GM19239 (cell line): ENCODE data around the gene AGMAT.
A peak's percentile ranks its signal among the peaks of the same experiment; 100 is the strongest.

Experiments used
- DNase-seq: peaks from one replicate; pipeline ENCODE4 v3.0.0; 2011; ENCODE audit warnings: low spot score; ENCODE audit not compliant: insufficient read length
- FAIRE-seq: peaks from 2 replicates; lab custom pipeline; 2011; peaks lifted over from hg19 to GRCh38; lab: Jason Lieb, UNC

AGMAT gene, protein sequence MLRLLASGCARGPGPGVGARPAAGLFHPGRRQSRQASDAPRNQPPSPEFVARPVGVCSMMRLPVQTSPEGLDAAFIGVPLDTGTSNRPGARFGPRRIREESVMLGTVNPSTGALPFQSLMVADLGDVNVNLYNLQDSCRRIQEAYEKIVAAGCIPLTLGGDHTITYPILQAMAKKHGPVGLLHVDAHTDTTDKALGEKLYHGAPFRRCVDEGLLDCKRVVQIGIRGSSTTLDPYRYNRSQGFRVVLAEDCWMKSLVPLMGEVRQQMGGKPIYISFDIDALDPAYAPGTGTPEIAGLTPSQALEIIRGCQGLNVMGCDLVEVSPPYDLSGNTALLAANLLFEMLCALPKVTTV

GRCh38 chr1:15584489-15585363 lies at the start of gene AGMAT:
TSS of gene AGMAT (minus strand) at chr1:15585051. CDS start at chr1:15584967, 84 bp downstream.
- FAIRE-seq (peak; percentile 62), DNase-seq (peak; percentile 65)

DNA sequence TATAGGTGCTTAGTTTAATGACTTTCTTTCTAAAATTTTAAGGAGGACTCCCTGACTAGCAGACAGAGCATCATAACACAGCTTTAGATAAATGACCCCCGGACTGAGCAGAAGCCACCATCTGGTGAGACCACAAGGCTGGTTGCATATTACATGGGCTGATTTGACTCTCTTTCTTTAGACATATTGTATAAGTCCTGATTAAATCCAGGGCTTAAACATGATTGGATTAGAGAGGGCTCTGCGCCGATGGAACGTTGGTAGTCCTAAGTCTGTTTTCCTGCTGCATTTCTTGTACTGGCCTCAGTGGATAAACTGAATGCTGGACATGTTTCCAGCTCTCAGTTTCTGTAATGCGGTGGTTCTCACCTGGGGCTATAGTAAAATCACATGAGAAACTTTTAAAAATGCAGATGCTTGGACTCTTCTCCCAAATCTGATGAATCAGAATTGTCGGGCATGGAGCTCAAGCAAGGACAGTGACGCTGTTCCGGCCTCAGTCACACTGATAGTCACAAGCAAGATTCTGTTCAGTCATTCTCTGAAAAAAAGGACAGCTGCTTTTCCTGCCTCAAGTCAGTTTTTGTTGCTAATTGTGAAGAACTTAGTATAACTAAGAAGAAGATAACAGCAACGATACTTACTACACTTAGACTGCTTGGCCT lies 49.0 kb upstream of the AGMAT start:
- FAIRE-seq (no peak), DNase-seq (no peak)

DNA sequence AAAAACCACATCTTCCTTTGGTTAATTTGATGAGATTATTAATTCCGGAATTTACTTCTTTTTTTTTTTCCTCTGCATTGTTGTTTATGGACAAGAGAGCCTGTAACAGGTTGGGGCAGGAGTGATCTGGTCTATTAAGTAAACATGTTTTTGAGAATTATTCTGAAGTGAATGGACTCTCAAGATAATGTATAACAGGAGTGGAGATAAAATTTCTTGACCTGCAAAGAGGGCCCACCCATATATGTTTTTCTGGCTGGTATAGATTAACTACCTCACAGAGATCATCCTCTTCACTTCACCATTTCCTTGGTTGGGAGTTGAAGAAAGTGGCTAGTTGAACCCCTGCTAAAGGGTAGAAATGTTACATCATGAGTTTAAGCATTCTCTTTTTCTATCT lies 43.2 kb upstream of the AGMAT start:
- DNase-seq: no peak
- FAIRE-seq: no peak

DNA sequence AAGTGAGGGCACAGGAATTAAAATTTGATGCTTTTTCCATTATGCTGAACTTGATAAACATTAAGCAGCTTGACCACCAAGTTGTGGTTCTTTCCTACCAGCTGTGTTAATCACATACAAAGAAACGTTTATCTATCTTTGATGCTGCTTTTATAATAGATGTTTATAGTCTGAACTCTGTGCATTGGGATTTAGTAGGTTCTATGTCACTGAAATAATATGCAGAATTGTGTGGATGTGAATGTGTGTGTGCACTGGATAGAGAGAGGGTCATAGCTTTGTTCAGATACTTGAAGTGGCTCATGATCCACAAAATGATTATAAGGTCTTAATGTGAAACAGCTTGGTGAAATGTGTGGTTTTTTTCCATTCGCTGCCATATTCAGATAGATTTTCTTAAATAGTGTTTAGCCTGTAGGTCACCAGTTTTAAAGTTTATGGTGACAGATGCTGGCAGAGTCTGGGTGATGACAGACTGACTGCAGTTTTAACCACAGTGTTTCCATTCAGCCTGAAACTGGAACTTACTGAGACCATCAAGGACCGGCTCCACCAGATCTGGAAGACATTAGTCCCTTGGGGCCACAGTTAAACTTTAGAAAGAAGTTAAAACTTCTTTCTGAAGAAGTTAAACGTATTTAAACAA lies 42.6 kb upstream of the AGMAT start:
- FAIRE-seq: peak; percentile 97
- peak; percentile 55 for DNase-seq

- no peak for DNase-seq
- FAIRE-seq: peak; percentile 35
These were observed 41.6 kb upstream of the AGMAT start for GRCh38 chr1:15626269-15626950.

GRCh38 chr1:15625056-15625917 lies 40.4 kb upstream of the AGMAT start:
- FAIRE-seq (no peak), DNase-seq (no peak)

GRCh38 chr1:15624133-15624714 lies 39.4 kb upstream of the AGMAT start:
- DNase-seq (no peak), FAIRE-seq (no peak)

DNA sequence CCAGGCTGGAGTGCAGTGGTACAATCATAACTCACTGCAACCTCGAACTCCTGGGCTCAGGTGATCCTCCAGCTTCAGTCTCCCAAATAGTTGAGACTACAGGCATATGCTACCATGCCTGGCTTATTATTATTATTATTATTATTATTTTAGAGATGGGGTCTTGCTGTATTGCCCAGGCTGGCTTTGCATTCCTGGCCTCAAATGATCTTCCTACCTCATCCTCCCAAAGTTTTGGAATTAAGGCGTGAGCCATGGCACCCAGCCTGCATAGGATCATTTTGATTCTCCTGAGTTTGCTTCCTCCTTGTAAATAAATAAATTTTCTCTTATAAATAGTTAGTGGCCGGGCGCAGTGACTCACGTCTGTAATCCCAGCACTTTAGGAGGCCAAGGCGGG lies 38.6 kb upstream of the AGMAT start:
- FAIRE-seq (no peak), DNase-seq (no peak)

GRCh38 chr1:15622712-15623373 lies 38.0 kb upstream of the AGMAT start:
- FAIRE-seq: no peak
- no peak for DNase-seq

DNA sequence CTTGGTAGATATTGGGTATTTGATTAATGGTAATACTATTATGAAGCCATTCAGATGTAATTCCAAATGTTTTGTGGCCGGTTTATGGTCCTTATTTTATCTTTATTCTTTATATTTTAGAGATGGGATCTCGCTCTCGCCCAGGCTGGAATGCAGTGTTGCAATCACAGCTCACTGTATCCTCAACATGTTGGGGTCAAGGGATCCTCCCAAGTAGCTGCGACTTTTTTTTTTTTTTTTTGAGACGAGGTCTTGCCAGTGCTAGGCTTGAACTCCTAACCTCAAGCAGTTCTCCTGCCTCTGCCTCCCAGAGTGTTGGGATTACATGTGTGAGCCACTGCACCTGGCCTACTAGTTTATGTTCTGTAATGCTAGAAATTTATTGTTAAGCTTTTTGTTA lies 37.1 kb upstream of the AGMAT start:
- DNase-seq: no peak
- FAIRE-seq: no peak

- no peak for FAIRE-seq
- DNase-seq: no peak
These were observed 36.2 kb upstream of the AGMAT start for GRCh38 chr1:15620902-15621682.

DNA sequence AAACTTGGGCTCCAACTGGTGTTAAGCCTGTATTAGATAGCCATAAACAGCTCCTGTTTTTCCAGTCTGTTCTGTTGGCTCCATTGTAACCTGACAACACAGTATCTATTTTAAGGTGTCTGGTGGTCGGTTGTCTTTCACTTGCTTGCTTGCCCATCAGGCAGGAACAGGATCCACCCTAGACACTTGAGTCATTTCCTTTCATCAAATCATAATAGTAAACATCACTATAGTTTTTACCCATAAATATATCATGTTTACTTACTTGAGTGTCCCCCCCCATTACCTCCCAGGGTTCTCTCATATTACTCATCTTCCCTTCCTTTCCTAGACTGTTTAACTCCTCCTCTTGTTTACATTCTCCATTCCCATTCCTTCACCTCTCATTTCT lies 35.3 kb upstream of the AGMAT start:
- no peak for FAIRE-seq

GRCh38 chr1:15618655-15619525 lies 34.0 kb upstream of the AGMAT start:
- FAIRE-seq (no peak), DNase-seq (no peak)

More for the DNA sequence above, 35.3 kb upstream of the AGMAT start:
- DNase-seq: no peak

GRCh38 chr1:15618077-15618654 lies 33.3 kb upstream of the AGMAT start:
- peak; percentile 53 for DNase-seq
- FAIRE-seq: peak; percentile 80

- DNase-seq (peak; percentile 85), FAIRE-seq (peak; percentile 96)
These were observed 32.6 kb upstream of the AGMAT start, which contains the start of gene DDI2 for GRCh38 chr1:15617173-15618076. TSS of gene DDI2 (plus strand) at chr1:15617458. CDS start at chr1:15617671, 213 bp downstream.
